ENCODE measurements around the gene NRG3.

Gene NRG3

GRCh38 chr10:81874875-81875466, at the start of gene NRG3:
NRG3 (plus strand) TSS chr10:81875194.
- DNase-seq (ENCODE audit: low read depth in 2 of 2) = no peak

GRCh38 chr10:81828251-81828650, 46.7 kb upstream of the NRG3 start:
- DNase-seq (ENCODE audit: low read depth in 2 of 2) = no peak

GRCh38 chr10:81831060-81831459, 43.9 kb upstream of the NRG3 start:
- no peak for DNase-seq (ENCODE audit: low read depth in 2 of 2)

GRCh38 chr10:81838950-81839349, 36.0 kb upstream of the NRG3 start:
- no peak for DNase-seq (ENCODE audit: low read depth in 2 of 2)

GRCh38 chr10:81843042-81843441, 32.0 kb upstream of the NRG3 start:
- no peak for DNase-seq (ENCODE audit: low read depth in 2 of 2)

- no peak for DNase-seq (ENCODE audit: low read depth in 2 of 2)
Observed at GRCh38 chr10:81847675-81848074, 27.3 kb upstream of the NRG3 start.

GRCh38 chr10:81848514-81848913, 26.5 kb upstream of the NRG3 start:
- no peak for DNase-seq (ENCODE audit: low read depth in 2 of 2)

- no peak for DNase-seq (ENCODE audit: low read depth in 2 of 2)
Observed at GRCh38 chr10:81848931-81849330, 26.1 kb upstream of the NRG3 start.

- no peak for DNase-seq (ENCODE audit: low read depth in 2 of 2)
Observed at GRCh38 chr10:81862596-81862995, 12.4 kb upstream of the NRG3 start.

GRCh38 chr10:81863771-81864170, 11.2 kb upstream of the NRG3 start:
- DNase-seq (ENCODE audit: low read depth in 2 of 2) = no peak

GRCh38 chr10:81865581-81865980, 9.4 kb upstream of the NRG3 start:
- no peak for DNase-seq (ENCODE audit: low read depth in 2 of 2)

GRCh38 chr10:81866753-81867152, 8.2 kb upstream of the NRG3 start:
- no peak for DNase-seq (ENCODE audit: low read depth in 2 of 2)

- DNase-seq (ENCODE audit: low read depth in 2 of 2) = no peak
Observed at GRCh38 chr10:81870472-81870871, 4.5 kb upstream of the NRG3 start.

- DNase-seq (ENCODE audit: low read depth in 2 of 2) = no peak
Observed at GRCh38 chr10:81871558-81871957, 3.4 kb upstream of the NRG3 start.

- no peak for DNase-seq (ENCODE audit: low read depth in 2 of 2)
Observed at GRCh38 chr10:81872206-81872862, 2.7 kb upstream of the NRG3 start.

GRCh38 chr10:81873231-81873931, 1.6 kb upstream of the NRG3 start:
- no peak for DNase-seq (ENCODE audit: low read depth in 2 of 2)

- peak in 1 of 2 experiments; percentile 4 for DNase-seq (ENCODE audit: low read depth in 2 of 2)
Observed at GRCh38 chr10:81873932-81874816, 820 bp upstream of the NRG3 start.

GRCh38 chr10:81875467-81876252, 666 bp downstream of the NRG3 start:
- DNase-seq (ENCODE audit: low read depth in 2 of 2) = no peak

GRCh38 chr10:81876253-81877077, 1.5 kb downstream of the NRG3 start:
- DNase-seq (ENCODE audit: low read depth in 2 of 2) = no peak

- no peak for DNase-seq (ENCODE audit: low read depth in 2 of 2)
Observed at GRCh38 chr10:81877596-81877995, 2.6 kb downstream of the NRG3 start.

Data from stimulated activated CD4-positive, alpha-beta T cell treated with anti-CD3 and anti-CD28 coated beads, Interleukin-12 subunit alpha, Interleukin-12 subunit beta, amount 100 ng/mL, for 24 hours (primary cell).